HG03442 (cell line): ENCODE data around the gene ORC2.

Experiments
- ATAC-seq: cut with Tn5 transposase; IDR thresholded peaks from one replicate; pipeline ENCODE4 v1.9.1; 2021; ENCODE audit warnings: mild to moderate bottlenecking, moderate library complexity; ENCODE audit not compliant: unreplicated experiment

The ORC2 gene

GRCh38 chr2:200862532-200863000, 100.9 kb downstream of the ORC2 start:
- no peak for ATAC-seq

GRCh38 chr2:200861617-200862155, 101.8 kb downstream of the ORC2 start:
- no peak for ATAC-seq

GRCh38 chr2:200860092-200860795, 103.2 kb downstream of the ORC2 start:
- no peak for ATAC-seq
